BLaER1 treated with 17β-estradiol and CSF1 and Interleukin-3, amounts not matched to agents 10 nM and 100 nM (cell line): ENCODE results near the gene KIAA1958.

Experiments used
- H3K27ac ChIP-seq, 11 experiments: shearing (Covaris generic); formaldehyde crosslinking; 2 replicates each; pipeline ENCODE4 v1.8.1; 2022
- H3K27me3 ChIP-seq, 11 experiments: shearing (Covaris generic); formaldehyde crosslinking; 2 replicates each; pipeline ENCODE4 v1.8.1; 2022
- H3K36me3 ChIP-seq, 11 experiments: shearing (Covaris generic); formaldehyde crosslinking; 2 replicates each; pipeline ENCODE4 v1.8.1; 2022
- H3K4me1 ChIP-seq, 10 experiments: shearing (Covaris generic); formaldehyde crosslinking; 2 replicates each; pipeline ENCODE4 v1.8.1; 2022
- H3K4me2 ChIP-seq, 11 experiments: shearing (Covaris generic); formaldehyde crosslinking; 2 replicates each; pipeline ENCODE4 v1.8.1; 2022
- H3K4me3 ChIP-seq, 10 experiments: shearing (Covaris generic); formaldehyde crosslinking; 2 replicates each; pipeline ENCODE4 v1.8.1; 2022
- H3K9ac ChIP-seq, 11 experiments: shearing (Covaris generic); formaldehyde crosslinking; 2 replicates each; pipeline ENCODE4 v1.8.1; 2022
- H3K9me3 ChIP-seq, 11 experiments: shearing (Covaris generic); formaldehyde crosslinking; replicated peaks in 1 of 11; 2 replicates each; pipeline ENCODE4 v1.8.1; 2022
- H4K20me1 ChIP-seq, 11 experiments: shearing (Covaris generic); formaldehyde crosslinking; 2 replicates each; pipeline ENCODE4 v1.8.1; 2022
- Cebpa-rat ChIP-seq, 11 experiments: shearing (Covaris generic); IDR thresholded peaks; 2 replicates each; pipeline ENCODE4 v1.8.1; 2022

The KIAA1958 gene

DNA sequence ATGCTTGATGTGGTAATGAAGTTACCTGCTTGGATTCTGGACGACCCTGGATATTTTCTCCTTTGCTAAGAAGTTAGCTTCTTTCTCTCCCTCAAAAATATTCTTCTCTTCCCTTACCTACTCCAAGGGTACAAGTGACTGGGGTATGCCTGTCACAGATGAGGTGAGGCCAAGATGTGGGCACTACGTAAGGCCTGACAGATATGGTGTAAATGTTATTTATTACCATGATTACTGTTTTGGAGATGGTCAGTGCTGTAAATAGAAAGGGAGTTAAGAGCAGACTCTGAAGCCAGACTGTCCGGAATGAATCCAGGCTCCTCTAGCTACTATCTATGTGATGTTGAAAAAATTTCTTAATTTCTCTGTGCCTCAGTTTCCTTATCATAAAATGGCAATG lies 1.1 kb upstream of the KIAA1958 start:
- no peak overlapping the region; a peak in 1 of 22 replicates for H3K27ac ChIP-seq
- peak overlapping the region; percentile 75 to 97 (median 88); a peak in 21 of 22 replicates for H3K4me2 ChIP-seq
- TF ChIP-seq Cebpa-rat (IDR thresholded peaks at IDR 0.05), result no peak
- peaks cover 0 to 6% (median 0%) of the 10 kb centered on the region in 11 experiments; a peak in 1 of 22 replicates for H3K36me3 ChIP-seq
- H3K4me3 ChIP-seq, result peak overlapping the region in 9 of 10 experiments; percentile 88 to 98 (median 97); a peak in 13 of 20 replicates
- H3K9me3 ChIP-seq, result no peaks in the 10 kb centered on the region
- peaks cover 21 to 38% (median 34%) of the 10 kb centered on the region in 10 experiments for H3K4me1 ChIP-seq
- peaks cover 0 to 31% (median 24%) of the 10 kb centered on the region in 11 experiments; a peak in 13 of 22 replicates for H4K20me1 ChIP-seq
- H3K9ac ChIP-seq, result peak overlapping the region in 3 of 11 experiments; percentile 91 to 92 (median 92); a peak in 4 of 22 replicates
- H3K27me3 ChIP-seq, result no peaks in the 10 kb centered on the region

DNA sequence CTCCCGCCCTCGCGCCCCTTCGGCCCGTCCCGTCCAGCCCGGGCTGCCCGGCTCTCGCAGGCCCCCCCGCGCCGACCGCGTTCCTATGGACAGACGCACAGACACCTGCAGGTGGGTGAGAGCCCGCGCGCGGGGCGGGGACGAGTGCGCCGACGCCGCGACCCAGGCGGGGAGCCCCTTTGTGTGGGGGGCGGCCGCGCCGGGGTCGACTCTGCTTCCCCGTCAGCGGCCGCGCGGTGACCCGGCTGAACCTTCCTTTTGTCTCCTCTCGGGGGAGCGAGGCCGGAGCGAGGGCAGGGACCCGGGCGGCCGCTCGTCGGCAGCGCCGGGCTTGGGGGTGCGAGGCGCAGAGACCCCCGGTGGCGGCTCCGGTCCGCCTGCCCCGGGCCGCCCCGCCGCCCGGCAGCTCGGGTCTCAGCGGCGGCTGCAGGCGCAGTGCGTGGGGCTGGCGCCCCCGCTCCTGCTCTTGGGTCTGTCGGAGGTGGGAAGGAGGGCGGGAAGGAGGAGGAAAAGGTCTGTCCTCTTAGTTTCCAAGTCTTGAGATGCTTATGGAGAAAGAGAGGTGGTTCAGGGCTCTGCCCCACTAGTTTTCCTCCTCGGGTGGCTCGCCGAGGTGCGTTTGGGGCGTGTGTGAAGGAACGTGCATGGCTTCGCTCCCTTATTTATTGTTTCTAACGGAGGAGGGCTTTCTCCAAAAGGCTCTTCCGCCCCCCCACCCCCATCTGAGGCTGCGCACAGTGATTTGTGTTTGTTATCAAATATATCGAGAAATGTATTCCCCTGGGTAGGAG lies 576 bp downstream of the KIAA1958 start:
- H3K4me3 ChIP-seq, result peak overlapping the region; percentile 78 to 98 (median 96)
- peak overlapping the region; percentile 39 to 96 (median 90); a peak in 21 of 22 replicates for H3K27ac ChIP-seq
- no peak for TF ChIP-seq Cebpa-rat (IDR thresholded peaks at IDR 0.05)

DNA sequence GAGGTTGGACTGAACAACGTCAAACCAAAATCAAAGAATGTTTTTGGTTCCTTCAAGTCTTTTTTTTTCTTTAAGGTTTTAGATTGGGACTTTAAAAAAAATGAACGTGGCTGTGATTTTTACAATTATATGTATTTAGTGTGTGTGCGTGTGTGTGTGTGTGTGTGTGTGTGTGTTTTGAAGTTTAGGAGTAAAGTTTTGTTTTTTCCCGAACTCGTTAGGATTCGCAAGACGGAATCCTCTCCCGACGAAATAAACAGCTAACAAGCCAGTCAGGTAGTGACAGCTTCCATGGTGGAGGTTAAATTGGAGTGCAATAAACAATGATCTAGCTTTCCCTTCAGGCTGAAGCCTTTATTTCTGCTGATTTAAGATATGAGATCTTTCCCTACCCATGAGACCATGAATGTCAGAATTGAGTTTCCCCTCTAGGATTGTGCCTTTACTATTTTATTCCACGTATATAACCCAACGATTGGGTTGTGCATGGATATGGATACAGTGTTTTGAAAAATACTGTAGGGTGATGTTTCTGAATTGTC lies 1.2 kb downstream of the KIAA1958 start:
- peak overlapping the region; percentile 87 to 95 (median 92) for H3K9ac ChIP-seq
- no peaks in the 10 kb centered on the region for H3K27me3 ChIP-seq
- peak overlapping the region; percentile 74 to 94 (median 84) for H3K4me2 ChIP-seq
- H4K20me1 ChIP-seq, result peaks cover 0 to 36% (median 24%) of the 10 kb centered on the region in 11 experiments; a peak in 13 of 22 replicates
- peaks cover 3 to 24% (median 14%) of the 10 kb centered on the region in 11 experiments; a peak in 20 of 22 replicates for H3K36me3 ChIP-seq
- H3K27ac ChIP-seq, result peak overlapping the region; percentile 39 to 96 (median 90); a peak in 20 of 22 replicates
- H3K4me3 ChIP-seq, result peak overlapping the region; percentile 78 to 98 (median 96)
- TF ChIP-seq Cebpa-rat (IDR thresholded peaks at IDR 0.05), result no peak
- peaks cover 26 to 40% (median 34%) of the 10 kb centered on the region in 10 experiments for H3K4me1 ChIP-seq
- H3K9me3 ChIP-seq, result peaks cover 2 to 9% (median 7%) of the 10 kb centered on the region in 11 experiments; a peak in 19 of 22 replicates

More for the DNA sequence above, 576 bp downstream of the KIAA1958 start:
- peak overlapping the region; percentile 74 to 94 (median 84) for H3K4me2 ChIP-seq
- H3K36me3 ChIP-seq, result peaks cover 0 to 18% (median 7%) of the 10 kb centered on the region in 11 experiments; a peak in 15 of 22 replicates
- peaks cover 0 to 36% (median 24%) of the 10 kb centered on the region in 11 experiments; a peak in 13 of 22 replicates for H4K20me1 ChIP-seq
- peak overlapping the region; percentile 87 to 95 (median 92) for H3K9ac ChIP-seq
- peaks cover 0 to 3% (median 0%) of the 10 kb centered on the region in 11 experiments; a peak in 5 of 22 replicates for H3K9me3 ChIP-seq
- H3K4me1 ChIP-seq, result peaks cover 25 to 39% (median 34%) of the 10 kb centered on the region in 10 experiments
- H3K27me3 ChIP-seq, result no peaks in the 10 kb centered on the region

DNA sequence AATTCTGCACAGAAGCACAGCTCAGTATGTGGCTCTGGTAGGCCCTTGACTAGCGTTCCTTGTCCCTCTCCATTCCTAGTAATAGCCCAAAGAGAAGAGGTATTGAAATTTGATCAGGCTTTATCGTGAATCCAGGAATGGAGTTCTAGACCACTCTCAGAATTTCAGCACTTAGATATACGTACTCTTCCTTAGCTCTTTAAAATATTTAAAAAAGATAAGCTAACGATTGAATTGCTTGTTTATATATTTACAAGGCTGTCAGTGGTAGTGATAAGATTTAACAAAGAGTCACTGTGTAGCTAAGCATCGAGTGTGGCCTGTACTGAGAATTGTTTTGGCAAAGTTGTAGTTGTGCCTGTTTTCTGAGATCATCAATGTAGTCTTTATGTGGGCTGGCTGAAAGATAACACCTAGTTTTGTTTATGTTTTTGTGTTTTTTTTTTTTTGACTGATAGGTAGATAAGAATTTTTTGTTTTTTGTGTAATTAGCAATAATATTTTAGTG lies 2.5 kb downstream of the KIAA1958 start:
- Histone ChIP-seq H3K4me1 (peaks cover 26 to 50% (median 34%) of the 10 kb centered on the region in 10 experiments), H3K36me3 (peaks cover 13 to 37% (median 25%) of the 10 kb centered on the region in 11 experiments), H4K20me1 (peaks cover 0 to 36% (median 24%) of the 10 kb centered on the region in 11 experiments; a peak in 13 of 22 replicates), H3K9me3 (peaks cover 14 to 22% (median 19%) of the 10 kb centered on the region in 11 experiments), H3K4me3 (peak overlapping the region in 3 of 10 experiments; percentile 24 to 34 (median 32); a peak in 4 of 20 replicates), H3K27me3 (no peaks in the 10 kb centered on the region), H3K9ac (peak overlapping the region in 10 of 11 experiments; percentile 6 to 95 (median 44); a peak in 16 of 22 replicates), H3K4me2 (peak overlapping the region; percentile 45 to 94 (median 81); a peak in 21 of 22 replicates), H3K27ac (peak overlapping the region in 1 of 11 experiments; percentile 4; a peak in 1 of 22 replicates)
- no peak for TF ChIP-seq Cebpa-rat (IDR thresholded peaks at IDR 0.05)

DNA sequence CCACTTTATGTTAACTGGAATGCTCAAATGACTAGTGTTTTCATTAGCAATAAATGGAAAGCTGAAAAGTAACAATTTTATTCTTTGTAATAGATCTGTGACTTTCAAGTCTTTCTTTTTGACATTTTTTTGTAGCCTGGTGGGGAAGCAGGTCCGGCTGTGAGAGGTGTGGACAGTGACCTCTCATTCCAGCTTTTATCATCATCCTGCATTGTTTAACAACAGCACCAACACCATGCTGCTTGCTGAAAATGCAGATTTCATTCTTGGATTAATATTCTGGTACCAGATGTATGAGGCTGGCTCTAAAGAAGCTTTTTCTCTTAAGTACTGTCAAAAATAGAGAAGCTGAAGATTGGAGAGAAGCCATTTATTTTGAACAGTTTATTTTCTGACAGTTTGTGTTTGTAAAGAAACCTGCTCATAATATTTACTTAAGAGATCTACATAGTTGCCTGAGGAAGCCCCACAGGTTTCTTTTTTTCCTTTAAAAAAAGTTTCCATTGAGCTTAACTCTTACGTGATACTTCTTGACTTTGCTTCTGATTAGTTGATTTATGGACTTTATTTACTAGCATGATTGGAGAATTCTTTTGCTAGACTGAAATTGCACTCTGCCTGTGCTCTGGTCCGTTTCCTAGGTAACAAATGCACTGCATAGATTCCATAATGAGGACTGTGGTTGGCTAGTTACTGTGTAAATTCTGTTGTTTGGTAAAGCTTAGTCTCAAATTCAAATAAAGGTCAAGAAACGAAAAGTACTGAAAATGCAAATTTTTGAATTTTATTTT lies 3.4 kb downstream of the KIAA1958 start:
- Histone ChIP-seq H3K27me3 (no peaks in the 10 kb centered on the region), H3K4me2 (peak overlapping the region in 8 of 11 experiments; percentile 10 to 94 (median 80); a peak in 11 of 22 replicates), H3K27ac (0 out of 22 replicates have a peak overlapping the region, but pooled peaks of 1 of the 11 experiments have one; percentile 4), H4K20me1 (peaks cover 0 to 36% (median 24%) of the 10 kb centered on the region in 11 experiments; a peak in 13 of 22 replicates), H3K9ac (no peak overlapping the region), H3K36me3 (peaks cover 21 to 46% (median 35%) of the 10 kb centered on the region in 11 experiments), H3K9me3 (peaks cover 24 to 31% (median 29%) of the 10 kb centered on the region in 11 experiments), H3K4me3 (no peak overlapping the region), H3K4me1 (peaks cover 26 to 50% (median 34%) of the 10 kb centered on the region in 10 experiments)
- TF ChIP-seq Cebpa-rat (IDR thresholded peaks at IDR 0.05), result no peak

DNA sequence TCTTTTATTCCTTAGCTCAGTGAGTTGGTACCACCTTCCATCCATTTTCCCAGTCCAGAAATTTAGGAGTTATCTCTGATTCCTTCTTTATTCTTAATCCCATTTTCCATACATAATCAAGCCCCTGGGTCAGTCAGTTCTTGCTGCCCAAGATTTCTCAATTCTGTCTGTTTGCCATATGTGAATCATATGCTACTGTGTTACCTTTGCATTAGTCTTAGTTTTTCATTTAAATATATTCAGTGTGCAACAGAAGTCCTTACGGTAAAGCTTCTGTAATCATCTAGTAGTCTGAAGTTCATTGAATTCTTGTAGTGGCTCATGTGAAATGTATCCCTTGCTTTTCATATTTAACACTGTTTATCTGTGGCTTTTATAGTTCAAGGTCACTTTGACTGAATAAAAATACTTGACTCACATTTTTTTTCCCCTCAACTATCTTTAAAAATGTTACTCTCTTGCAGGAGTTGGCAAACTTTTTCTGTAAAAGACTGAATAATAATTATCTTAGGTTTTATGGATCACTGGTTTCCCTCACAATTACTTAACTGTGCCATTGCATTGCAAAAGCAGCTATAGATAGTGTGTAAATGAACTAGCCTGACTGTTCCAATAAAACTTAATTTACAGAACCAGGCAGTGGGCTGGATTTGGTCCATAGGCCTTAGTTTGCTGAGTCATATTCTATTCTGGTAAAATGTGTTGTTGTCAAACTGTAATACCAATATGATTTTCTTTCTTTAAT lies 6.9 kb downstream of the KIAA1958 start:
- H3K36me3 ChIP-seq, result peaks cover 21 to 78% (median 54%) of the 10 kb centered on the region in 11 experiments
- no peaks in the 10 kb centered on the region for H3K27me3 ChIP-seq
- peaks cover 15 to 43% (median 20%) of the 10 kb centered on the region in 10 experiments; a peak in 19 of 20 replicates for H3K4me1 ChIP-seq
- TF ChIP-seq Cebpa-rat (IDR thresholded peaks at IDR 0.05), result no peak
- H3K4me3 ChIP-seq, result no peak overlapping the region
- no peak overlapping the region for H3K9ac ChIP-seq
- H3K27ac ChIP-seq, result peak overlapping the region in 3 of 11 experiments; percentile 13 to 15 (median 13); a peak in 3 of 22 replicates
- H3K4me2 ChIP-seq, result peak overlapping the region in 2 of 11 experiments; percentile 5 to 24; a peak in 1 of 22 replicates
- H4K20me1 ChIP-seq, result peaks cover 0 to 27% (median 17%) of the 10 kb centered on the region in 11 experiments; a peak in 11 of 22 replicates
- H3K9me3 ChIP-seq, result peaks cover 31 to 45% (median 38%) of the 10 kb centered on the region in 11 experiments

- Histone ChIP-seq H3K4me2 (peak overlapping the region in 1 of 11 experiments; percentile 24; a peak in 1 of 22 replicates), H3K36me3 (peaks cover 21 to 84% (median 60%) of the 10 kb centered on the region in 11 experiments), H3K27me3 (no peaks in the 10 kb centered on the region), H3K9me3 (peaks cover 36 to 51% (median 43%) of the 10 kb centered on the region in 11 experiments), H3K9ac (no peak overlapping the region), H3K27ac (peak overlapping the region in 1 of 11 experiments; percentile 13; a peak in 1 of 22 replicates), H3K4me1 (peaks cover 9 to 37% (median 15%) of the 10 kb centered on the region in 10 experiments; a peak in 19 of 20 replicates), H4K20me1 (peaks cover 0 to 21% (median 11%) of the 10 kb centered on the region in 11 experiments; a peak in 9 of 22 replicates), H3K4me3 (peak overlapping the region in 3 of 10 experiments; percentile 18 to 25 (median 22); a peak in 1 of 20 replicates)
- TF ChIP-seq Cebpa-rat (IDR thresholded peaks at IDR 0.05), result no peak
Measured at GRCh38 chr9:112494153-112494552, 7.5 kb downstream of the KIAA1958 start.
